ENCODE measurements around the gene PIGU.
"Not testable (repeated sequence)": the region's sequence is repeated elsewhere in the genome, so short reads cannot be mapped to it uniquely, and the experiment has no call there.

Gene PIGU, protein sequence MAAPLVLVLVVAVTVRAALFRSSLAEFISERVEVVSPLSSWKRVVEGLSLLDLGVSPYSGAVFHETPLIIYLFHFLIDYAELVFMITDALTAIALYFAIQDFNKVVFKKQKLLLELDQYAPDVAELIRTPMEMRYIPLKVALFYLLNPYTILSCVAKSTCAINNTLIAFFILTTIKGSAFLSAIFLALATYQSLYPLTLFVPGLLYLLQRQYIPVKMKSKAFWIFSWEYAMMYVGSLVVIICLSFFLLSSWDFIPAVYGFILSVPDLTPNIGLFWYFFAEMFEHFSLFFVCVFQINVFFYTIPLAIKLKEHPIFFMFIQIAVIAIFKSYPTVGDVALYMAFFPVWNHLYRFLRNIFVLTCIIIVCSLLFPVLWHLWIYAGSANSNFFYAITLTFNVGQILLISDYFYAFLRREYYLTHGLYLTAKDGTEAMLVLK

DNA sequence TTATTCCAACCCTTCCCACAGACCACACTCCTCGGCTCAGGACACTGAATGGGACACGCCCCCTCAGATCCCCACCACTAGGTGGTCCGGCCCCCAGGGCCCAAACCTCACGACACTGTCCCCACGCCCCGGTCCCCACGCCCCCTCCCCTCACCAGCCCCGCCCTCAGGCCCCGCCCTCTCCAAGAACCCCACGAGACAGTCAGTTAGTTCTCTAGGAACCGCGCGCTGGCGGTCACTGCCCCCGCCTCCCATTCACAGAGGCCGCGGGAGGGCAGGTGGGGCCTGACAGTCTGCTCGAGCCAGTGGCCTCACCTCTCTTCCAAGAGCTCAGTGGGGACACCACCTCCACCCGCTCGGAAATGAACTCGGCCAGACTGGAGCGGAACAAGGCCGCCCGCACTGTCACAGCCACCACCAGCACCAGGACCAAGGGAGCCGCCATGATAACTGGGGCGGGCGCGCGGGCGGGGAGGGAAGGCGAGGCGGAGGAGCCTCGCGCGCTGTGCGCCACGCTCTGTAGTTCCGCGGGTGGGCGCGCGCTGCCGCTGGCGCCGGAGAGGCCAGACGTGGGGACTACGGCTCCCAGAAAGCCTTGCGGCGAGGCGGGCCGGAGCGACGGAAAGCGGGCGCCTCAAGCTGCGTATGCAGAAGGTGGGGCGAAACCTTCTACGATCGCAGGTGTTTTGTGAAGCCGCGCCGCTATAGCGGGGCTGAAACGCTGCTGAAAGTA, at the start of gene PIGU:
Gene PIGU (minus strand): TSS at position 451 of the 732 bp plus-strand sequence. CDS start 7 bp downstream, at position 444.
- peak; percentile 96 for DNase-seq

DNA sequence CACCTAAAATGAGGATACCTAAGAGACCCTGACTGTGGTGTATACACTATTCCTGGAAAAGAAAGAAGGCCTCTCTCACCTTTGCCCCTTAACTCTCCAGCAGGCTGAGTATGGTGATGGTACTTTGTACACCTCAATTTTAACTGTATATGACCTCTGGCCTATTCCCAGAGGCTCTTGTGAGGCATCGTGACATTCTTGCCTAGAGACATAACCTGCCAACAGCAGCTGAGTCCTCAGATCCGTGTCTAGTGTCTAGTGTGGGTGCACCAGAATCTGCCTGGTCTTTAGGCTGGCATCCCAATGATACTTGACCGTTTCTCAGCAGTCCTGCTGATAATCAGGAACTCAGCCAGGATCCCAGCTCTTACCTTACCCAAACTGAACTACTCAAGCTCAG, 47.3 kb upstream of the PIGU start:
- DNase-seq, result no peak

DNA sequence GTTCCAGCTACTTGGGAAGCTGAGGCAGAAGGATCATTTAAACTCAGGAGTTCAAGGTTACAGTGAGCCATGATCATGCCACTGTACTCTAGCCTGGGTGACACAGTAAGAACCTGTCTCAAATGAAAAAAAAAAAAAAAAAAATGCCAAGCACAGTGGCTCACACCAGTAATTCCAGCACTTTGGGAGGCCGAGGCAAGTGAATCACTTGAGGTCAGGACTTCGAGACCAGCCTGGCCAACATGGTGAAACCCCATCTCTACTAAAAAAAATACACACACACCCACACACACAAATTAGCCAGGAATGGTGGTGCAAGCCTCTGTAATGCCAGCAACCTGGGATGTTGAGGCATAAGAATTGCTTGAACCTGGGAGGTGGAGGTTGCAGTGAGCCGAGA, 45.7 kb upstream of the PIGU start:
- not testable (repeated sequence) for DNase-seq

DNA sequence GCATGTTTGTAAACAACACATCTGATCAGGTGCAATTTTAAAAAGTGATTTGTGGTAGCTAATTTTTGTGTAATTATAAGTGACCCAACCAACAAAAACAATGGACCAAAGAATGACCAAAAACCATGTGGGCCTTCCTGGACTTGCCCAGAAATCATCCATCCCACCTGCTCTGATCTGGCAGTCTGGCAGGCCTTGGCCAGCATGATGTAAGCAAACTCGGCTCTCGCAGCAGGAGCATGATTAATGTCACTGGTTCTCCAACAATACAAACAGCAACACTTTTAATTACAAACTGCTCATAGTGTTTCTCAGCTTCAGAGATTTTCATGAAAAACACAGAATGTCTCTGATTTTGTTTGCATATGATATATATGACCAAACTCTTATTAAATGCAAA, 43.4 kb upstream of the PIGU start:
- DNase-seq, result peak; percentile 28

DNA sequence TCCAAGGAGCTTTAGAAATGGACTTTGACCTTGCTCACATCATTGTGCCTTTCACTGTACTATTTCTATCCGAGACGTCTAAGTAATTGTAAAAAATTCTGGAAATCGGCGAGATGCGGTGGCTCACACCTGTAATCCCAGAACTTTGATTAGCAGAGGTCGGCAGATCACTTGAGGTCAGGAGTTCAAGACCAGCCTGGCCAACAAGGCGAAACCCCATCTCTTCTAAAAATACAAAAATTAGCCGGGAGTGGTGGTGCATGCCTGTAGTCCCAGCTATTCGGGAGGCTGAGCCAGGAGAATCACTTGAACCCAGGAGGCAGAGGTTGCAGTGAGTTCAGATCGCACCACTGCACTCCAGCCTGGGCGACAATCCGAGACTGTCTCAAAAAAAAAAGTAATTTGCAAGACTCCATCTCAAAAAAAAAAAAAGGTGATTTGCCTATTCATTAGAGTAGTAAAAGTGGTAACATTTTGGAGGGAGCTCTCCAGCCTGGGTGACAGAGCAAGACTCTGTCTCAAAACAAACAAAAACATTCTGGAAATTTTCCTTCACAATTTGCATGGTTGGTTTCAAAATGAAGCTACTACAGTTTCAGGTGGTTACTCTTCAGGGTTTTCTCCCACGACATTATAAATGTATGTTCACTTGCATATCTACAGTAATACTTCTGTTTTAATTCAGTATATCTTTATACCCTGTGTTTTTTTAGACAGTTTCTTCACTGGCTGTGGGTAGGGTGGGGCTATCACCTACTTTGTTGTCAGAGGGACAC, 42.5 kb upstream of the PIGU start:
- DNase-seq, result not testable (repeated sequence)

DNA sequence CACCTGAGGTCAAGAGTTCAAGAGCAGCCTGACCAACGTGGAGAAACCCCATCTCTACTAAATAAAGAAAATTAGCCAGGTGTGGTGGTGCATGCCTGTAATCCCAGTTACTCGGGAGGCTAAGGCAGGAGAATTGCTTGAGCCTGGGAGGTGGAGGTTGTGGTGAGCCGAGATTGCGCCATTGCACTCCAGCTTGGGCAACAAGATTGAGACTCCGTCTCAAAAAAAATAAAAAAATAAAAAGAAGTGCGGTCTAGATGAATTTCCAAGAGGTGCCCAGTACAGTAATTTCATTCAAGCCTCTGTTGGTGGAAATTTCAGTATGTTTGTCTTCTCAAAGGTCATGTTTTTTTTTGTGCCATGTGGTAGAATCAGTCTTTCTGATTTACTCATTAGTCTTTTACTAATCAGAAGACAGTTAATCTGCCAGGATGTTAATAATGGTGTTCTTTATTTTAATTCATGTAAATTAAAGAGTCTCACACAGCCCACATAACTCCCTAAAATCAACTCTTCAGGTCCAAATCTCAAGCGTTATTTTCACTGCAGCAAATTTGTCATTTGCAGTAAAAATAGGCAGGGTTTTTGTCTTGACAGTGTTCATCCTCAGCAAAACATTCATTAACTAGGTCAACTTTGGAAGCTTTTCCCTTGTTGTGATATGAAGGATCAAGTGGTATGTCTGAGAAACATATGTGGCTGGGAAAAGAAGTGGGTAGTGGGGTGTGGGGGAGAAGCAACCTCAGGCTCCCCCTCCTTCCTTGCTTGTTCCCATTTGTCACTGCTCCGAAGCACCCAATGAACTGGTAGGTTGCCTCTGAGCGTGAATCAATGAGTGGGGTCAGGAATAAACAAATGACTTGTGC, 40.6 kb upstream of the PIGU start:
- no peak for DNase-seq

DNA sequence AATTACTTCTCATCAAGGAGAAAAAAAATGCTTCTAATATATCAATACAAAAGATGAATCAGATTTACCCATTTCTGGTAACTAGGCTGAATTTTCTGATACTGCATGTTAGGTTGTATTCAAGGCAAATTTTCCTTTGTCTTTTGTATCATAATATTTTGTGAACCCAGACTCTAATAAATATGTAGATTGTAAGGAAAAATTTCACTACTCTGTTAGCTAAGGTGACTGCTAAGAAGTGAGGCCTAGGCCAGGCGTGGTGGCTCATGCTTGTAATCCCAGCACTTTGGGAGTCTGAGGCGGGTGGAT, 40.0 kb upstream of the PIGU start:
- DNase-seq, result no peak

DNA sequence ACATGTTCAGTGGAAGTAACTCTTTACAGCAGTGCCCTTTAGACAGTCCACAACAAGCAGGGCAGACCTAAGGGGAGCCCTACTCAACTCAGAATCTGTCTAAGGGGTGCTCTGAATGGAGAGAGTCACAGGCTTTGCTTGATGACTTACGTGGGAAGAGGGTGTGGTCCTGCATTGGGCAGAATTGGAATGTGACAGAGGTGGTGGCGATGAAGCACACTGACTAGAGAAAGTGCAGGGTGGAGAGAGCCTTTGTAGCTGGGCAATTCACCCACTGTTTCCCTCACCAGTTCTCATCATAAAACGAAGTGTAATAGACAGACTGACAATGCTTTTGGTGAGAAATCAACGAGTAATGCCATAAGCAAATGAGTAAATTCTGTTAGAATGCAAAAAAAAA, 38.5 kb upstream of the PIGU start:
- DNase-seq, result no peak

DNA sequence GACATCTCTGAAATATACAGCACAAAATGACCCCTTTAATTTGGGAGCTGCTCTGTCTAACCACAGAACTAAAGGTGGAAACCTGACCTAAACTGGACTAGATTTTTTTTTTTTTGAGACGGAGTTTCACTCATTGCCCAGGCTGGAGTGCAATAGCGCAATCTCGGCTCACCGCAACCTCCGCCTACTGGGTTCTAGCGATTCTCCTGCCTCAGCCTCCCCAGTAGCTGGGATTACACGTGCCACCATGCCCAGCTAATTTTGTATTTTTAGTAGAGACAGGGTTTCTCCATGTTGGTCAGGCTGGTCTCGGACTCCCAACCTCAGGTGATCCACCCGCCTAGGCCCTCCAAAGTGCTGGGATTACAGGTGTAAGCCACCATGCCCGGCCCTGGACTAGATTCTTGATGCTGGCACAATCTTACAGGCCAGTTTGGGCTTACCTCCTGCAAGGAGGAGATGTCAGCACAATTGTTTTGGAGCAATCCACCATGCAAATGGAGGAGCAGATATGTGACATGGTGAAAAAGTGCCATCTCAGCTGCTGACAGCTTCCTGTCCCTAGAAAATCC, 37.1 kb upstream of the PIGU start:
- DNase-seq, result peak; percentile 42

DNA sequence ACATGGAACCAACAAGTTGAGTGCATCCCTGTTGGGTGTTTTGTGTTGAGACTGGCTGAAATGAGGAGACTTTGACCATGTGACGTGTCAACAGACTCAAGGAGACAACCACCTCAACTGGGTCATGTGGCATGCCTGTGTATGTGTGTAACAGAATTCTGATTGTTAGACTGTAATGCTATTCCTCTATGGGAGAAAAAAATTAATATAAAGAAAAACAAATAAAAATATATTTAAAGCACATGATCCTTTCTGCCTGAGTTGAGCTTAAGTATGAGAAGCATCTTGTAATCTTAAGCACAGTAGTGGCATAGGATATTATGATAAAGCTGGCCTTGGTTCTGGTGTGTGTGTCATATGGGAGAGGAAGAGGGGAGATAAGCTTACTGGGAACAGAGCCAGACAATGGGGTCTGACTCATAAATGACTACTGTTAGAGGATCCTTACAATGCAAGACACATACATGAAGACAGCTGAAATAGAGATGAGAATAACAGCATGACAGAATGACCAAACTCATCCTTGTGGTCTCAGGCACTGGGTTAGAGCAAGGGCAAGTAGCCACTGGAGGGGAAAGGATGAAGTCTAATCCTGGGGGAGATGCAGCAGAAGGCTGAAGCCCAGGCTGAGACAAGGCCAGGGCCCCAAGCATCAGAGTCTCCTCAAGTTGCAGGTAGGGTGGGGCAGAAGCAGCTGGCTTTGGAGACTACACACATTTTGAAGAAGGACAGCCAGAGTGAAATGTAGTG, 36.5 kb upstream of the PIGU start:
- peak; percentile 53 for DNase-seq

DNA sequence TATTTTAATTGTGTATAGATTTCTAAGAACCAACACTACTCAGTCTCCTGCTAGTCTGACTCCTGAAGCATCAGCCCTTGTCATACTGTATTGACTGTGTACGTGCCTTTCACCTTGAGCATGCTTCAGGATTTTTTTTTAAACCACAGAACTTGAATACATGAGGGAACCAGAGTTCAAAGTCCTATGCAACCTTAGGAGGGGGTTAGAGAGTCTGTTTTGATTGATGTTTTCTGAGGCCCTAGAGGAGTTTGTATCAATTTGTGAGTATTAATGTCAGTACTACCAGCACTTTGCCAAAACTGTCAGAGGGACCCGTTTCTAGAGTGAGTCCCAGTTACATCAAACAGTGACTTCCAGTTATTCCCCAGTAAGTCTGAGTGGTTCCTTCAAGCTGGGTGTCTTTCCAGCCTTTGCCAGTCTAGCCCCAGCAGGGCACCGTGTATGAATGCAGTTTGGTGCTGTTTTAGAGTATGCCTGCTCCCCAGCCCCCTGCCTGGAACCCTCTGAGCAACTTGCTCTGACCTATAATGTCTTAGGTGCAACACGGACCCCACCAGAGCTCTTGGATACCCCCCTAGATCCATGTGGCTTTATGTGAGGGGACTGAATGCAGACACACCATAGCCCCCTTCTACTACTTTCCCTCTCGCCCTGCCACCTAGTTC, 35.8 kb upstream of the PIGU start:
- DNase-seq, result peak; percentile 44

DNA sequence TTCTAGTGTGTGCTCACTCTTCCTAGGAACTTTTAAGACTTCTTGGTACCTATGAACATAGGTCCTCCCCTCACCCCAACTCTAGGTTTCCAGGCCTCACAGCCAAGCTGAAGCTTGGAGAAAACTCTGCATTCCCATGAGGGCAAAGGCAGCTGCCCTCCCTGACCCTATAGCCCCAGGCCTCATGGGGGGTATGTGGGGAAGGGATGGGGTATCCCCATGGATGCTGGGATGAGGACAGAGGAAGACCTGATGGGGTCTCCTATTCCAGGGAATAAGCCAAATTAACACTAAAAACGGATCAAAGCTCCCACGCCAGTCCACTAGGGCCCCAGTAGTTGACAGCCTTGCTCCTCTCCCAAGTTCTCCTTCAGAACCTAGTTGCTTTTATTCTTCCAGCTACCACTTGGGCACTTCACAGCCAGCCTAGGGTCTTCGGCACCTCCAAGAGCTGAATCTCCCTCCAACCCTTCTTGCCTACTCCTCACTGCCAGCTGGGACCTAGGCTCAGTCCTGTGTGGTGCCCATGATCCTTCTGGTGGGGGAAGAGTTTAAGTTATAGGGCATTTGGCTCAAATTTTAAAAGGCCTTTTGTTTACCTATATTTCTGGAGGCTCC, 35.0 kb upstream of the PIGU start:
- no peak for DNase-seq

DNA sequence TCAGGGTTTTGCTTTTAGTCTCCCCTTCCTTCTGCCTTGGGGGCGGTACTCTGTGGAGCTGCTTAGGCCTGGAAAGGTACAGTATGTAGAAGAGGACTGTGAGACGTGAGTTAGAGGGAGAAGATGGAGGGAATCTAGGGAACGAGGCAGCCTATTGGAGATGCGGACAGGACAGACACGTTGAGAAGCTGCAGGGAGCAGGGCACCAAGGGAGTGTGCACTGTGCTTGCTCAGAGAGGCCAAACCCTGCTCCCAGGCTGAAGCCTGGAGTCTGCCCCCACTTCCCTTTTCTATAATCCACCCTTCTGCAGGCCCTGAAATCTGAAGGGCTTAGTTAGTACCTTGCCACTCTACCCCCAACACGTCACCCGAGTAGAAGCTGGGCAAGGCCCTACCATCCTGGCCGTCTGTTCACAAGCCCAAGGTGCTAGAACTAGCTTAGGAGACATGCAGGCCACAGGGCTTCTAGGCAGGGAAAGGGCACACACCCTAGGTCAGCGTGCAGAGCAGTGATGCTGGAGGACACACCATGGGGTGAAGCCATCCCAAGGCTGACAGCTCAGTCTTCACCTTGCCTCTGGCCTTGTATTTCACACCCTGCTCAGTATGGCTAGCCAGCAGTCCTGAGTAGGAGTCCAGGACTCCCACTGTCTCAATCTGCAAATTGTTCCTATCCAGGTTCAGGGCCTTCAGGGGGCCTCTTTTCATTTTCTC, 34.1 kb upstream of the PIGU start:
- no peak for DNase-seq

DNA sequence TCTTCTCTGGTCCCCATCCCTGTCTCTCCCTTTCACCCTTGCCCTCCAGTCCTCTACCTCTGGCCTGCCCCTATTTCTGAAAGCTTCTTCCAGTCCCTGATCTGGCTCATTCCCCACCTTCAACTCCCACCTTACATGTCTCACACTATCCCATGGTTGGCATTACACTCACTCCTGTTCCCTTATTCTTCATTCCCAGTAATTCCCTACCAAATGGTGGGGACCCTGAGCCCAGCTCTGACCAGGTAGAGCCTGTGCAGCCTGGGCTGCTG, 33.6 kb upstream of the PIGU start:
- no peak for DNase-seq

DNA sequence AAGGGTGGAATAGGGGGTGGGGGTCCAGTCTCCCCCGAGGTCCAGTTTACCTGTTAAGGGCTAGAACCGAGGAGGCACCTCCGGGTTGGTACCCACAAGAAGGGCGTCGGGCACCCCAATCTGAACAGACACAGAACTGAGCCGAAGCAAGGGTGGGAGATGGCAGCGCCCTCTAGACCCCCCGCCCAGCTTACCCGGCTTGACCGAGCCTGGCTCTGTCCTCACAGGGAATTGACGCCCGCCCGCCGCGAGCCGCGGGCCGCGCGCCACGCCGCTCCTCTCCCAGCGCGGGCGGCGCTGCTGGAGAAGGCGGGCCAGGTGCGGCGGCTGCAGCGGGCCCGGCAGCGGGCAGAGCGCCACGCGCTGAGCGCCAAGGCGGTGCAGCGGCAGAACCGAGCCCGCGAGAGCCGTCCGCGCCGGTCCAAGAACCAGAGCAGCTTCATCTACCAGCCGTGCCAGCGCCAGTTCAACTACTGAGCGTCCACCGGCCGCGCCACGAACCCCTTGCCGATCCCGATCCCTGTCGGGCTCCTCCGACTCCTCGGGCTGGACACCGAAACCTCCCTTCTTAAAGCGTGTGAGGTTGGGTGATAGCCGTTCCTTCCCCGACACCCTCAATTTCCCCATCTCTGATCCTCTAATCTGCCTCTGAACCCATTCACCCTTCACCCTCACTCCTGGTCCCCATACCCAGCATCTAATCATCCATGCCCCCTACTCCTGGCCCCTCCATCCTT, 33.1 kb upstream of the PIGU start:
- no peak for DNase-seq

DNA sequence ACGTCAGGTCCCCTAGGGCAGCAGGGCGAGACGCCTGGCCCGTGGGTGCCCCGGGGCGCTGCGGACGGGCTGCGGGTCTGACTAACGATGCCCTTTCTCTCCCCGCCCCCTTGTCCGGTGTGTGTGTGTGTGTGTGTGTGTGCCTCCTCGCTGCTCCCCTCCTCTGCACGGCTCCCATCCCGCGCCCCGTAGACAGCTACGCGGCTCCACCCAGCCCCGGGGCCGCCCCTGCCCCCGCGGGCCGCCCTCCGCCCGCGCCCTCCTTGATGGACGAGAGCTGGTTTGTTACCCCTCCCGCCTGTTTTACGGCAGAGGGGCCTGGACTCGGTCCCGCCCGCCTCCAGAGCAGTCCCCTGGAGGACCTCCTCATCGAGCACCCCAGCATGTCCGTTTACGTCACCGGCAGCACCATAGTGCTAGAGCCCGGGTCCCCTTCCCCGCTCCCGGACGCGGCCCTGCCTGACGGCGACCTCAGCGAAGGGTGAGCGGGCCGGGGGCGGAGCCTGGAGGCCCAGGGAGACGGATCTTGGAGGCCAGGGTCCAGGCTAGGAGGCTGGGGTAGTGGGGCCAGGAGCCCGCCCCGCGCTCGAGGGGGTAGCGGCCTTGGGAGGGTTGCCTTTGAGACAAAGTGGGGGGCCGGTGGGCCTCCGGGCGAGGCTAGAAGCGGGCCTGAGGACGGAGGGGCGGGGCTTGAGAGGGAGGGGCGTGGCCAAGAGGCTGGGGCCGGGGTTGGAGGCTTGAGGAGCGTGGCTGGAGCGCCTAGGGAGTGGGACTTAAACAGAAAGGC, 32.3 kb upstream of the PIGU start:
- DNase-seq, result peak; percentile 94

DNA sequence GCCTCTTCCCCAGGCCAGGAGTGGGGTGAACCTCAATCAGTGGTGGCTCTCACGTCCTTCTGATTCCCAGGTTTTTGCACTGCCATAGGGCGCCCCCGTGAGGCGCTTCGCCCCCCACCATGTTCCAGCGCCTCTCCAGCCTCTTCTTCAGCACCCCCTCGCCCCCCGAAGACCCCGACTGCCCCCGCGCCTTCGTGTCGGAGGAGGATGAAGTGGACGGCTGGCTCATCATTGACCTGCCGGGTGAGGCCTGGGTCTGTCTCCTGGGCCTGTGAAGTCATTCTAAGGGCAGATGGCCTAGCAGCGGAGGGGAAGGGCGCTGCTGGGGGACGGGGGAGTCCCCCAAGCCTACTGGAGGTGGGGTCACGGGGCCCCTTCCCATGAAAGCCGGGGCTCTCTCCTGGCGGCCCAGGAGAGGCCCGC, 31.7 kb upstream of the PIGU start:
- peak; percentile 80 for DNase-seq
